Chondrocyte (in vitro differentiated cells): ENCODE results near the gene CLIP4. TPM values are rescaled to one million over a fixed set of nuclear protein-coding genes. Genes with fewer than 3 reads are reported as not detected.

Experiments used
- DNase-seq: peaks from one replicate; pipeline ENCODE4 v3.0.0; 2021; ENCODE audit warnings: mixed read lengths, low spot score
- H3K27ac Mint-ChIP-seq: one replicate; pipeline ENCODE4 v1.8.0; 2021; ENCODE audit warnings: mild to moderate bottlenecking, moderate library complexity, mixed read lengths; ENCODE audit not compliant: unreplicated experiment
- H3K27me3 Mint-ChIP-seq: 2 replicates; pipeline ENCODE4 v1.8.0; 2021; ENCODE audit warnings: low read depth, mixed read lengths
- H3K36me3 Mint-ChIP-seq: 2 replicates; pipeline ENCODE4 v1.8.0; 2021; ENCODE audit warnings: low read depth, mixed read lengths
- H3K4me1 Mint-ChIP-seq: 2 replicates; pipeline ENCODE4 v1.8.0; 2021; ENCODE audit warnings: low read depth, mild to moderate bottlenecking, mixed read lengths
- H3K4me3 Mint-ChIP-seq: one replicate; pipeline ENCODE4 v1.8.0; 2021; ENCODE audit warnings: mild to moderate bottlenecking, moderate library complexity, mixed read lengths; ENCODE audit not compliant: unreplicated experiment
- H3K9me3 Mint-ChIP-seq: 2 replicates; pipeline ENCODE4 v1.8.0; 2021; ENCODE audit warnings: low read depth, mixed read lengths
- CTCF ChIP-seq: fragments of 200-600 bp; sonication (generic); IDR thresholded peaks from 2 replicates; pipeline ENCODE4 v1.5.0; 2021; ENCODE audit warnings: antibody characterized with exemption, mild to moderate bottlenecking, moderate library complexity
- total RNA-seq: library from RNA; stranded (reverse); gene quantifications from 3 replicates; pipeline ENCODE4 v1.2.1, GENCODE V29; 2021

CLIP4 gene
- total RNA-seq, 1 donor from 2014 or later, result 30.1 TPM

- Mint-ChIP-seq H3K27me3 (peaks cover 6% of the 10 kb centered on the region), H3K27ac (no peak overlapping the region), H3K4me1 (peaks cover 2% of the 10 kb centered on the region), H3K36me3 (no peaks in the 10 kb centered on the region), H3K4me3 (no peak overlapping the region), H3K9me3 (no peaks in the 10 kb centered on the region)
- DNase-seq, result no peak
- no peak for TF ChIP-seq CTCF
These were observed 43.9 kb upstream of the CLIP4 start for GRCh38 chr2:29071032-29071975.

GRCh38 chr2:29072251-29072650 lies 43.0 kb upstream of the CLIP4 start:
- Mint-ChIP-seq H3K4me1 (peaks cover 4% of the 10 kb centered on the region), H3K27me3 (peaks cover 6% of the 10 kb centered on the region), H3K36me3 (no peaks in the 10 kb centered on the region), H3K4me3 (no peak overlapping the region), H3K9me3 (no peaks in the 10 kb centered on the region), H3K27ac (no peak overlapping the region)
- DNase-seq, result no peak
- TF ChIP-seq CTCF, result no peak

- no peak for TF ChIP-seq CTCF
- H3K4me3 Mint-ChIP-seq, result no peak overlapping the region
- peaks cover 6% of the 10 kb centered on the region for H3K27me3 Mint-ChIP-seq
- H3K36me3 Mint-ChIP-seq, result no peaks in the 10 kb centered on the region
- peaks cover 6% of the 10 kb centered on the region for H3K9me3 Mint-ChIP-seq
- no peak overlapping the region for H3K27ac Mint-ChIP-seq
- H3K4me1 Mint-ChIP-seq, result peaks cover 4% of the 10 kb centered on the region
- no peak for DNase-seq
These were observed 42.1 kb upstream of the CLIP4 start for GRCh38 chr2:29072971-29073725.

- no peaks in the 10 kb centered on the region for H3K36me3 Mint-ChIP-seq
- H3K27me3 Mint-ChIP-seq, result peaks cover 6% of the 10 kb centered on the region
- TF ChIP-seq CTCF, result no peak
- no peak for DNase-seq
- no peak overlapping the region for H3K4me3 Mint-ChIP-seq
- H3K4me1 Mint-ChIP-seq, result peaks cover 4% of the 10 kb centered on the region
- no peak overlapping the region for H3K27ac Mint-ChIP-seq
- H3K9me3 Mint-ChIP-seq, result peaks cover 7% of the 10 kb centered on the region
These were observed 41.3 kb upstream of the CLIP4 start for GRCh38 chr2:29073933-29074332.

- Mint-ChIP-seq H3K4me3 (no peak within 1 kb of the TSS), H3K4me1 (peaks cover 4% of the 10 kb centered on the region), H3K27me3 (peaks cover 6% of the 10 kb centered on the region), H3K36me3 (no peaks in the 10 kb centered on the region), H3K27ac (no peak within 1 kb of the TSS), H3K9me3 (peaks cover 11% of the 10 kb centered on the region)
- DNase-seq, result no peak
- no peak for TF ChIP-seq CTCF
These were observed 40.8 kb upstream of the CLIP4 start, which contains the start of gene PCARE for GRCh38 chr2:29074411-29074810. PCARE (minus strand) TSS chr2:29074523; CDS start chr2:29074261, 262 bp downstream.
